Brain pericyte (primary cell): ENCODE data around the gene PTRH1.

ENCODE experiments used
- DNase-seq: peaks from one replicate; pipeline ENCODE4 v3.0.0-alpha.2; 2012; ENCODE audit warnings: low read depth, low spot score

PTRH1 gene

GRCh38 chr9:127720031-127720864, 4.8 kb upstream of the PTRH1 start:
- no peak for DNase-seq

GRCh38 chr9:127717766-127718165, 2.3 kb upstream of the PTRH1 start:
- DNase-seq, result no peak

DNA sequence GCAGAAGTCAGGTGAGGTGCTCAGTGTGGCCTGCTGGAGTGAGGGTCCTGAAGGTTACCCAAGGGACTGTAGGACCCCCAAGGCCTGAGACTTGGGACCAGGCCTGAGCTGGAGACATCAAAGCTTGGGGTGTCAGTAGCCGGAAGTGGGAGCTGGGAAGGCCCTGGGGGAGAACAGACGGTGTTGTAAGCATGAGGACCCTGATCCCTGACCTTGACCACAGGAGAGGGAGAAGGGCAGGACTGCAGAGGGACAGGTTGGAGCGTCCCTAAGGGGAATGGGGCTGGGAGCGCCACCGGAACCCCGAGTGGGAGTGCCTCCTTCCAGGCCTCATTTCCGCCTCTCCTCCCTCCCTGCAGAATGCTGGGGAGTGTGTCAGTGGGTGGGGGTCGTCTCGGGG, 949 bp upstream of the PTRH1 start:
- DNase-seq, result no peak

GRCh38 chr9:127714951-127715469, 453 bp downstream of the PTRH1 start:
- no peak for DNase-seq

DNA sequence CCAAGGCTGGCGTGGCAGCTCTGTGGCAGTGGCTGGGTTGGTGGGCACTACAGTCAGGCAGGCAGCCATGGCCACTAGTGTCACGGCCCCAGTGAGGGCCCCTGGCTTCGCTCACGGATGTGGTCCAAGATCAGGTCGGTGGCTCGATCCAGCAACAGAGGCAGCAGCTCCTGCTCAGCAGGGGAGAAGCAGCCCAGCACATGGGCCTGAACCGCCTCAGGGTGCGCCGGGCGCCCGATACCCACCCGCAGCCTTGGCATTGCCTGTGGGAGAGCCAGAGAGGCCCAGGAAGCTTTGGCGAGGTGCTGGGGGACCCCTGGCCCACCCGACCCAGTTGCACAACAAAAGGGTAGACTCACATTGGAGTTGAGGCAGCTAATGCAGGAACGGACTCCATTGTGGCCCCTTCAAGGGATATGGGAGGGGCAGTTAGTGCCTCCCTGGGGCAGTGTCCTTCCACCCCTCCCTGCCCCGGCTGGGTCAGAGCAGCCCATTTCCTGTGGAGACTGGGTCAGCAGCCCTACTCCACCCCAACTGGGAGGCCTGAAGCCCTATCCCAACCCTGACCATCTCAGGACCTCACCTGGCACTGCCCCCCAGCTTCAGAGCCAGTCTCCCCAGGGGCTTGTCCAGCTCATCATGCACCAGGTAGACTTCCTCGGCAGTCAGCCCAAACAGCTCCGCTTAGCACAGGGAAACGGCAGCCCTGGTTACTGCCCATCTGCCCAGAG, 1.3 kb downstream of the PTRH1 start:
- DNase-seq, result no peak

DNA sequence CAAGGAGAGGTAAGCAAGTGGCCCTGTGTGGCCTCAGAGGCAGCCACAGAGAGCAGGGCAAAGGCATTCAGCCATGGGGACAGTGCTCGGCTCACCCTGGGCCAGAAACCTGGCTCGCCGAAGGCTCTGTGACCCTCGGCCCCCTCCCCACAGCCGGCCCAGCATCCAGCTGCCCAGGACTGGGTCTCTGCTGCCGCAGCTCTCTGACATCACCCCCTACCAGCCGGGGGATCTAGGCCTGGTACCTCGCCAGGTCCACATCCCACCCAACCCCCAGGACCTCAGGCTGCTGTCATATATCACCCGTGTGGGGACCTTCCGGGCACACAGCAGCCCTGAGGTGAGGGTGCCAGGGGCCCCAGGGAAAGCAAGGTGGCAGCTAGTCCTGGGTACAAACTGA, 2.6 kb downstream of the PTRH1 start:
- no peak for DNase-seq

GRCh38 chr9:127712371-127712770, 3.1 kb downstream of the PTRH1 start:
- no peak for DNase-seq

DNA sequence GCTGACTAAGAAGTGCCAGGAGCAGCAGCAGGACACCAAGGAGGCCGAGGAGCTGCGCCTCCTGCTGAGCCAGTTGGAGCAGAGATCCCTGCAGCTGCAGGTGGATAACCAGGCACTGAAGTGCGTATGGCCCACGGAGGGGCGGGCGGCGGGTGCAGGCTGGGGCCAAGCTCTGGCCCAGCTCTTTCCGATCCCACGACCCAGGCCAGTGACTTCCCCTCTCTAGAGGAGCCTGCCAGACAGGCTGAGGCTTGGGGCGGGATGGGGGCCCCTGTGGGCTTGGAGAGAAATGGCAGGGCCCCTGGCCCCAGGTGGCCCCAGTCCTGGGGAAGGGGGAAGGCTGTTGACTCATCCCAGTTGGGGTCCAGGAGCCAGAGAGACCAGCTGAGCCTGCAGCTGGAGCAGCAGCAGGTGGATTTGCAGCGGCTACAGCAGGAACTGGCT, 3.6 kb downstream of the PTRH1 start:
- no peak for DNase-seq

DNA sequence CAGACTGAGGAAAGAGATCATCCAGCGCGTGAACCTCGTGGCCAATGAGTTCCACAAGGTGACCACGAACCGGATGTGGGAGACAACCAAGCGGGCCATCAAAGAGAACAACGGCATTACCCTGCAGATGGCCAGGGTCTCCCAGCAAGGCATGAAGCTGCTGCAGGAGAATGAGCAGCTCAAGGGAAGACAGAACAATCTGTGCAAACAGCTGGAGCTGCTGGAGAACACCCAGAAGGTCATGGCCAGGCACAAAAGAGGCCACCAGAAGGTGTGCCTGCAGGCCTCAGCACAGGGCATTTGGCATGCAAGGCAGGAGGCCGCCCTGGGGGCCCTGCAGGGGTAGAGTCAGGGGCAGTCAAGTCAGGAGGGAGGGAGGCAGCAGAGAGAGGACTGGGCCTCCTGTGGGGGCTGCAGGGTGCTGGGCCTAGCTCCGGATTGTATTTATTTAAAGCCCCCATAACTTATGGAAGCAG, 4.2 kb downstream of the PTRH1 start:
- no peak for DNase-seq

DNA sequence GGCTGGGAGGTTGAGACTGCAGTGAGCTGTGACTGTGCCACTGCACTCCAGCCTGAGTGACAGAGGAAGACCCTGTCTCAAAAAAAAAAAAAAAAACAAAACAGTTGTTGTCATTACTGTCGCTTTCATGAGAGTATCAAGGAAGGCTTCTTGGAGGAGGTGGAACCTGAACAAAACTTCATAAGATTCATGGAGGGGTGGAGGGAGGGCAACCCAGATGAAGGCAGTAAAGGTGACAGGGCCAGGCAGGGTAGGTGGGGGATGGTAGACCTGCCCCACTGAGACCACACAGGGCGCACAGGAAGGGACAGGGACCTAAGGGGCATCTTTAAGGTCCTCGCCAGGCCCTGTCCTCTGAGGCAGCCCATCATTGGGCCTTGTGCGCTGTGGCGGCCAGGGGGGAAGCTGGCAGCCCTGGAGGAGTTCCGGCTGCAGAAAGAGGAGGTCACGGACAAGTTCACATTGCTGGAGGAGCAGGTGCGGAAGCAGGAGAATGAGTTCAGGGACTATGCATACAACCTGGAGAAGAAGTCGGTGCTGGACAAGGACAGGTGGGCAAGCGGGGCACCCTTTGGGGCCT, 5.2 kb downstream of the PTRH1 start:
- no peak for DNase-seq

- no peak for DNase-seq
Measured at GRCh38 chr9:127708952-127709587, 6.4 kb downstream of the PTRH1 start.

GRCh38 chr9:127707766-127708165, 7.7 kb downstream of the PTRH1 start:
- no peak for DNase-seq

DNA sequence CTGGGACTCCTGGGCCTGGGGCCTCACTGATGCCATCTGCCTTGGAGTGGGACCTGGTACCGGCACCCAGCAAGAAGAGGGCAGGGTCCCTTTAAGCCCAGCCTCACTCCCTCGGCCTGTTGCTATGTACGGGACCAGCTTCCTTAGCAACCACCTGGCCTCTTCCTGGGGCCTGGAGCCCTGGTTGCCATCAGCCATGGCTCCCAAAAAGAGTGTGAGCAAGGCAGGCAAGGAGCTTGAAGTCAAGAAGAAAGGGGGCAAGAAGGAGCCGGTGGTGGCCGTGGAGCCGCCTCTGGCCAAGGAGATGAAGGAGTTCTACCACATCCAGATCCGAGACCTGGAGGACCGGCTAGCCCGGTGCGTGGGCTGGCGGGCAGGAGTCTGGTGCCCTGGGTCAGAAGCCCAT, 8.6 kb downstream of the PTRH1 start, which contains the start of gene CFAP157:
Gene CFAP157 (plus strand): TSS at position 153 of the 406 bp plus-strand sequence. CDS start 44 bp downstream, at position 197.
- DNase-seq, result no peak

DNA sequence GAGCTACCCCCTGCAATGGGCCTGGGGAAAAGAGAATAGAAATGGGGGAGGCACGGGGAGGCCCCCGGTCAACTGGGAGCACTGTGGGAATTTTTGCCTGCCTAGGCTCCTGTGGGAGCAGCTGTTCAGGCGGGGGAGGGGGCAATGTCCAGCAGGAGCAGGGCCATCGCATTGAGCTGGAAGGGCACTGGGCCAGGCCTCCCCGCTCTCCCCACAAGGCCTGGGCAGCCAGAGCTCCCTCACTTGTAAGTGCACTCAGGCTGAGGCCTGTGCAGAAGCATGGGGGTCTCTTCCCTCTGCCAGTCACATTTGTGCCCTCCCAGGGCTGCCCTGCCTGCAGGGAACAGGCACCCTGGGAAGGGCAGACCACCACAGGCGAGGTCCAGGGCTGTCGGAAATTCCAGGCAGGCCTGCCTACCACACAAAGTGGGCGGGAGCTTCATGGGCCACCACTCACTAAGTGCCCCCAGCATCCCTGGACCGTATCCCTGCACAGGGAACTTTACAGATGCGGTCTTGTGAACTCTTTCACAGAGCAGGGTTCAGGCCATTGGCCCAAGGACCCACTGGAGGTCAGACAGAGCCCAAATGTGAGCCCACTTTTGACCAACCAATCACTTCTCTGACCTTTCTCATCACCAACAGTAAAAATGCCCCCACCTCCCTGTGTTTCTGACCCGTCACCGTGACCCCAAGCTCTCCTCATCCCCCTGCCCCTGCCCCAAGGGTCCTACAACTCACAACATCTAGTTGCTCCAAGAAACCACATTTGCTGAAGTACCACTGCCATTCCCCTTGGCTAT, 9.7 kb downstream of the PTRH1 start:
- no peak for DNase-seq

- DNase-seq, result no peak
Measured at GRCh38 chr9:127703289-127703946, 12.0 kb downstream of the PTRH1 start.

- DNase-seq, result no peak
Measured at GRCh38 chr9:127700594-127701255, 14.7 kb downstream of the PTRH1 start.

DNA sequence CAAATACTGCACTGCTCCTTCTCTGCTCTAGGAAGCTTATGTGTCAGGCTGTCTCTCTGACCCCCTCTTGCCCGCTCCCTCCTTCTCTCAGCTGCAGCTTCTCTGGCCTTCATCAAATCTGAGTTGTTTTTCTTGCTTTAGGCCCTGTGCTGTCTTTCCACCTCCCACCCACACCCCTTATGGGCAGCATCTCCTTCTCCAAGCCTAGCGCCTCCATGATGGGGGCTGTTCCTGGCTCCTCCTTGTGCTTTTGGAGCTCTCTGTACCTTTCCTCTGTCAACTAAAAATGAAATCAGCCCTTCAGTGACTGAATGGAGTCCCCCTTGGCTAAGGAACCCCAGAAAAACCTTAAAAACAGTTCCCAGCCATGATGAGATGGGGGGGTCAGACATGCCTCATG, 15.3 kb downstream of the PTRH1 start:
- no peak for DNase-seq

DNA sequence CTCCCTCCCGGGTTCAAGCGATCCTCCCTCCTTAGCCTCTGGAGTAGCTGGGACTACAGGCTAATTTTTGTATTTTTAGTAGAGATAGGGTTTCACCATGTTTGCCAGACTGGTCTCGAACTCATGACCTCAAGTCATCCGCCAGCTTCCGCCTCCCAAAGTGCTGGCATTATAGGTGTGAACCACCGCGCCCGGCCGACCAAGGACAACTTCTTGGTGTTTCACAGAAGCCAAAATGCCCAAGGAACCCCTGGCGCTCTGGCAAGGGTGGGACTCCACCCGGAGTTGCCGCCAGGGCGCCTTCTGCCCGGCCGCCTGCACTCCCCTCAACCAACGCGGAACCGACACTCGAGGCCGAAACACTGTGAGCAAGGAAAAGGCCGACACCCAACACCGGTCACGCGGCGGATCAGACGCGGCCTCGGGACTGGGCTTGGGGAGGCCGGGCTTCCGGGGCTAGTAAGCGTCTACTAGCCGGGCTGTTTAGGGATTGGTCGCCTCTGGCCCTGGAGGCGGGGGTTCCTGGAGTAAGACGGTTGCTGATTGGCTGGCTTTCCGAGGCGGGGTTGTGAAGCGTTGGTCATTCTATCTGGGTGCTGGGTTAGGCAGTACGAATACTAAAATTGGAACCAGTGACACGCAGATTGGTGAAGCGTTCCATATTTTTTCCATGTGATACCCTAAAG, 16.3 kb downstream of the PTRH1 start:
- peak; percentile 81 for DNase-seq

- no peak for DNase-seq
Measured at GRCh38 chr9:127698386-127698785, 17.1 kb downstream of the PTRH1 start.
